GDM1 (cell line): Measurements from ENCODE around the gene IL3.

Experiments used
- DNase-seq: peaks from one replicate; lab custom pipeline; 2025; lab: John Stamatoyannopoulos, UW

Gene IL3

GRCh38 chr5:132026516-132027008 is 33.9 kb upstream of the IL3 start:
- no peak for DNase-seq

GRCh38 chr5:132027027-132027426 is 33.4 kb upstream of the IL3 start:
- DNase-seq = no peak

- DNase-seq = no peak
These were observed 30.7 kb upstream of the IL3 start for GRCh38 chr5:132029609-132030330.

- DNase-seq = no peak
These were observed 29.8 kb upstream of the IL3 start for GRCh38 chr5:132030610-132031009.

GRCh38 chr5:132032196-132032595 is 28.3 kb upstream of the IL3 start:
- no peak for DNase-seq

GRCh38 chr5:132033122-132033521 is 27.3 kb upstream of the IL3 start:
- DNase-seq = no peak

GRCh38 chr5:132037353-132037752 is 23.1 kb upstream of the IL3 start:
- DNase-seq = no peak

GRCh38 chr5:132044207-132044606 is 16.2 kb upstream of the IL3 start:
- DNase-seq = no peak

GRCh38 chr5:132046880-132047299 is 13.6 kb upstream of the IL3 start:
- DNase-seq = no peak

GRCh38 chr5:132049093-132049492 is 11.4 kb upstream of the IL3 start:
- DNase-seq = no peak

- DNase-seq = no peak
These were observed 10.9 kb upstream of the IL3 start for GRCh38 chr5:132049559-132049958.

- peak; percentile 63 for DNase-seq
These were observed 10.3 kb upstream of the IL3 start for GRCh38 chr5:132050136-132050535.

- DNase-seq = no peak
These were observed 9.5 kb upstream of the IL3 start for GRCh38 chr5:132050661-132051552.

- no peak for DNase-seq
These were observed 7.9 kb upstream of the IL3 start for GRCh38 chr5:132052520-132052919.

- DNase-seq = no peak
These were observed 7.0 kb upstream of the IL3 start for GRCh38 chr5:132053483-132053882.

- DNase-seq = no peak
These were observed 6.3 kb upstream of the IL3 start for GRCh38 chr5:132054031-132054696.

GRCh38 chr5:132054697-132055440 is 5.6 kb upstream of the IL3 start:
- no peak for DNase-seq

- no peak for DNase-seq
These were observed 5.0 kb upstream of the IL3 start for GRCh38 chr5:132055441-132055807.

- DNase-seq = peak; percentile 51
These were observed 4.4 kb upstream of the IL3 start for GRCh38 chr5:132055808-132056609.

- no peak for DNase-seq
These were observed 3.6 kb upstream of the IL3 start for GRCh38 chr5:132056610-132057497.
